ENCODE data around the gene RBM27. TPM values are rescaled to one million over a fixed set of nuclear protein-coding genes. Genes with fewer than 3 reads are reported as not detected.
"Not testable (repeated sequence)": the region's sequence is repeated elsewhere in the genome, so short reads cannot be mapped to it uniquely, and the experiment has no call there.

The RBM27 gene
- polyA plus RNA-seq, 1 of the 3 experiments (the other 2 are of a cell fraction) = 8.2 TPM

DNA sequence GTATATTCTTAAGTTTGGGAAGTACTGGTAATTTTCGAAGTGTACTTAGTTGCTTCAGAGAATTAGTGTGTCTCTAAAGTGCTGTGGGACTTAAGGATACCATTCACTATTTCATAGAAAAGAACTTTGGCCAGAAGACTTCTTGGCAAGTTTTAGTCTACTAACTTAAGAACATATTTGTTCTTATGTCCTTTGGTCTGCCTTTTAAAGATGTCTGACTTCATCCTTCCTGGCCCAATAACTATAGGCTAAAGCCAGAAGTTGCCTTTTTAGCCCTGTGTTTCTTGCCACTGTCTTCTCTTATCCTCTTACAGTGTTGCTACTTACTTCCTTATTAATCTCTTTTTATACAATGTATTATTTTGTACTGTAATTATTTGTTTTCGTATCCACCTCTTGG is 6.3 kb downstream of the RBM27 start:
- H3K9ac ChIP-seq = no peak overlapping the region
- no peaks in the 10 kb centered on the region for H3K36me3 ChIP-seq (replicated peaks in 1 of 2; ENCODE audit: control insufficient read depth in 1 of 2, insufficient read depth in 2 of 2, low read length in 1 of 2)
- H3K9me2 ChIP-seq = no peaks in the 10 kb centered on the region
- H3K27me3 ChIP-seq (ENCODE audit: insufficient read depth) = no peaks in the 10 kb centered on the region
- no peak for TF ChIP-seq SIN3A (IDR thresholded peaks at IDR 0.05; ENCODE audit: borderline replicate concordance, low read depth, low read length)
- TF ChIP-seq GABPA (IDR thresholded peaks at IDR 0.05; ENCODE audit: low read depth) = no peak
- no peak for TF ChIP-seq TEAD4 (IDR thresholded peaks at IDR 0.05; ENCODE audit: borderline replicate concordance, insufficient read depth)
- no peak for TF ChIP-seq FOXM1 (IDR thresholded peaks at IDR 0.05; ENCODE audit: low read depth)
- no peak for TF ChIP-seq FOSL2 (IDR thresholded peaks at IDR 0.05; ENCODE audit: borderline replicate concordance, low read depth)
- TF ChIP-seq, protein P1, sequence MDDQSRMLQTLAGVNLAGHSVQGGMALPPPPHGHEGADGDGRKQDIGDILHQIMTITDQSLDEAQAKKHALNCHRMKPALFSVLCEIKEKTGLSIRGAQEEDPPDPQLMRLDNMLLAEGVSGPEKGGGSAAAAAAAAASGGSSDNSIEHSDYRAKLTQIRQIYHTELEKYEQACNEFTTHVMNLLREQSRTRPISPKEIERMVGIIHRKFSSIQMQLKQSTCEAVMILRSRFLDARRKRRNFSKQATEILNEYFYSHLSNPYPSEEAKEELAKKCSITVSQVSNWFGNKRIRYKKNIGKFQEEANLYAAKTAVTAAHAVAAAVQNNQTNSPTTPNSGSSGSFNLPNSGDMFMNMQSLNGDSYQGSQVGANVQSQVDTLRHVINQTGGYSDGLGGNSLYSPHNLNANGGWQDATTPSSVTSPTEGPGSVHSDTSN (IDR thresholded peaks at IDR 0.05) = no peak
- TF ChIP-seq EP300 (IDR thresholded peaks at IDR 0.05; ENCODE audit: borderline replicate concordance in 1 of 2, low read depth in 1 of 2, low read length in 1 of 2) = no peak
- TF ChIP-seq RCOR1 (IDR thresholded peaks at IDR 0.05; ENCODE audit: low read length) = no peak
- no peak for TF ChIP-seq ELF1 (IDR thresholded peaks at IDR 0.05)
- TF ChIP-seq, protein P2, sequence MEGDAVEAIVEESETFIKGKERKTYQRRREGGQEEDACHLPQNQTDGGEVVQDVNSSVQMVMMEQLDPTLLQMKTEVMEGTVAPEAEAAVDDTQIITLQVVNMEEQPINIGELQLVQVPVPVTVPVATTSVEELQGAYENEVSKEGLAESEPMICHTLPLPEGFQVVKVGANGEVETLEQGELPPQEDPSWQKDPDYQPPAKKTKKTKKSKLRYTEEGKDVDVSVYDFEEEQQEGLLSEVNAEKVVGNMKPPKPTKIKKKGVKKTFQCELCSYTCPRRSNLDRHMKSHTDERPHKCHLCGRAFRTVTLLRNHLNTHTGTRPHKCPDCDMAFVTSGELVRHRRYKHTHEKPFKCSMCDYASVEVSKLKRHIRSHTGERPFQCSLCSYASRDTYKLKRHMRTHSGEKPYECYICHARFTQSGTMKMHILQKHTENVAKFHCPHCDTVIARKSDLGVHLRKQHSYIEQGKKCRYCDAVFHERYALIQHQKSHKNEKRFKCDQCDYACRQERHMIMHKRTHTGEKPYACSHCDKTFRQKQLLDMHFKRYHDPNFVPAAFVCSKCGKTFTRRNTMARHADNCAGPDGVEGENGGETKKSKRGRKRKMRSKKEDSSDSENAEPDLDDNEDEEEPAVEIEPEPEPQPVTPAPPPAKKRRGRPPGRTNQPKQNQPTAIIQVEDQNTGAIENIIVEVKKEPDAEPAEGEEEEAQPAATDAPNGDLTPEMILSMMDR (IDR thresholded peaks at IDR 0.05) = no peak
- TF ChIP-seq, protein P3, sequence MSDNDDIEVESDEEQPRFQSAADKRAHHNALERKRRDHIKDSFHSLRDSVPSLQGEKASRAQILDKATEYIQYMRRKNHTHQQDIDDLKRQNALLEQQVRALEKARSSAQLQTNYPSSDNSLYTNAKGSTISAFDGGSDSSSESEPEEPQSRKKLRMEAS (IDR thresholded peaks at IDR 0.05; ENCODE audit: low read depth) = no peak
- no peak overlapping the region for H3K4me2 ChIP-seq
- ChIA-PET POLR2A (no interaction called here), CTCF (no interaction called here)
- H3K4me3 ChIP-seq (ENCODE audit: low read depth in 2 of 2, low read length in 1 of 2) = no peak overlapping the region
- peaks cover 6% of the 10 kb centered on the region for H3F3A ChIP-seq (replicated peaks; ENCODE audit: insufficient read depth)
- 96% methylated on average over 2 of the region's 2 CpGs for WGBS (ENCODE audit: low lambda C conversion rate)
- no peak overlapping the region for H3K27ac ChIP-seq (ENCODE audit: low read depth in 2 of 2, low read length in 1 of 2)
- H3K9me3 ChIP-seq = no peaks in the 10 kb centered on the region
- peaks cover 63% of the 10 kb centered on the region for H4K20me1 ChIP-seq (ENCODE audit: insufficient read depth)
- no peak overlapping the region for H2AFZ ChIP-seq (ENCODE audit: low read depth)
- H3K79me2 ChIP-seq (ENCODE audit: insufficient read depth) = peaks cover 100% of the 10 kb centered on the region
- peaks cover 2 to 17% of the 10 kb centered on the region in 2 experiments for H3K4me1 ChIP-seq (ENCODE audit: control insufficient read depth in 1 of 2, insufficient read depth in 2 of 2, low read depth in 1 of 2, low read length in 1 of 2)
- DNase-seq = no peak

DNA sequence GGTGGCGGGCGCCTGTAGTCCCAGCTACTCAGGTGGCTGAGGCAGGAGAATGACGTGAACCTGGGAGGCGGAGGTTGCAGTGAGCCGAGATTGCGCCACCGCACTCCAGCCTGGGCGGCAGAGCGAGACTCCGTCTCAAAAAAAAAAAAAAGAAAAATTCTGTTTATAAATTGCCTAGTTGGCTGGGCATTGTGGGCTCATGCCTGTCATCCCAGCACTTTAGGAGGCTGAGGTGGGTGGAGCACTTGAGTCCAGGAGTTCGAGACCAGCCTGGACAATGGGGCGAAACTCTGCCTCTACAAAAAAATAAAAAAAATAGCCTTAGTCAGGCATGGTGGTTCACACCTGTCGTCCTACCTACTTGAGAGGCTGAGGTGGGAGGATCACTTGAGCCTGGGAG is 7.4 kb downstream of the RBM27 start:
- H3K27me3 ChIP-seq (ENCODE audit: insufficient read depth); DNase-seq; H3K27ac ChIP-seq (ENCODE audit: low read depth in 2 of 2, low read length in 1 of 2); H3K9me2 ChIP-seq; H2AFZ ChIP-seq (ENCODE audit: low read depth); H3K9me3 ChIP-seq; H3K4me1 ChIP-seq (ENCODE audit: control insufficient read depth in 1 of 2, insufficient read depth in 2 of 2, low read depth in 1 of 2, low read length in 1 of 2); H3K36me3 ChIP-seq (replicated peaks in 1 of 2; ENCODE audit: control insufficient read depth in 1 of 2, insufficient read depth in 2 of 2, low read length in 1 of 2); H3K4me3 ChIP-seq (ENCODE audit: low read depth in 2 of 2, low read length in 1 of 2); CTCF ChIA-PET; POLR2A ChIA-PET; H3F3A ChIP-seq (replicated peaks; ENCODE audit: insufficient read depth); H3K4me2 ChIP-seq; H3K9ac ChIP-seq: not testable (repeated sequence)
- WGBS (ENCODE audit: low lambda C conversion rate) = 99% methylated on average over 13 of the region's 13 CpGs
- Histone ChIP-seq H4K20me1 (ENCODE audit: insufficient read depth) (peaks cover 66% of the 10 kb centered on the region), H3K79me2 (ENCODE audit: insufficient read depth) (peaks cover 100% of the 10 kb centered on the region)
